ENCODE data around the gene IMMP2L. TPM values are rescaled to one million over a fixed set of nuclear protein-coding genes. Genes with fewer than 3 reads are reported as not detected.

IMMP2L gene
- total RNA-seq, 1 experiment from 2014 or later: 13.6 TPM

DNA sequence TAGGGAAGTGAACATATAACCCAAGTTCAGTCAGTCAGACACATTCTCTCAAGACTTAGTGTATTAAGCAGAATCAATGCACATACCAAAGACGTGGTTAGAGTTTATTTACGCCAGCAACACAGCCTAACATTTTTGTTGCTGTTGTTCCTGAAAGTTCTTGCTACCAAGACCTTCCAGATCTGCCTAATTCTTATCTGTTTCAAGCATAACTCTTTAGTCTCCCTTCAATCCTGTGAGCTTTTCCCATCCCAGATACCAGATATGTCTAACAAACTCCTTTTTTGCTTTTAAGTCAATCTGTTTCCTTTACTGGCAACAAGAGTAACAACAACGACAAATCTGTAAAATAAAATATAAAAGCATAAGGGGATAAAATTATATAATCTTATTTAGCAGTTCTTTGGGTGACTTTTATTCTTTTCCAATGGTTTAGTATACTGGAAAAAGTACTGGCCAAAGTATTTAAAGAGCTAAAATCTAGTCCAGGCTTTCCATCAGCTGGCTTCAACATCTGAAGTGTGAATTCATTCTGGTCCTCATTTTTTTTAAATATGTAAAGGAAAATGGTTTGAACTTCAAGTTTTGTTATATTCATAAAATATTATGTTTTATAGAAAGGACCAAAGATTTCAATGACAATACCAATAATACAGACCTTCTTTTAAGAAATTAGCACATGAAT lies 193.8 kb downstream of the IMMP2L start (continued):
- TF ChIP-seq TCF7 (CRISPR knock-in tag; IDR thresholded peaks at IDR 0.05; ENCODE audit: low read depth): no peak
- TF ChIP-seq ZNF423 (CRISPR knock-in tag; IDR thresholded peaks at IDR 0.05): no peak
- TF ChIP-seq EMX1 (CRISPR knock-in tag; IDR thresholded peaks at IDR 0.05): no peak
- no peak for TF ChIP-seq GABPB1 (CRISPR knock-in tag; IDR thresholded peaks at IDR 0.05)

DNA sequence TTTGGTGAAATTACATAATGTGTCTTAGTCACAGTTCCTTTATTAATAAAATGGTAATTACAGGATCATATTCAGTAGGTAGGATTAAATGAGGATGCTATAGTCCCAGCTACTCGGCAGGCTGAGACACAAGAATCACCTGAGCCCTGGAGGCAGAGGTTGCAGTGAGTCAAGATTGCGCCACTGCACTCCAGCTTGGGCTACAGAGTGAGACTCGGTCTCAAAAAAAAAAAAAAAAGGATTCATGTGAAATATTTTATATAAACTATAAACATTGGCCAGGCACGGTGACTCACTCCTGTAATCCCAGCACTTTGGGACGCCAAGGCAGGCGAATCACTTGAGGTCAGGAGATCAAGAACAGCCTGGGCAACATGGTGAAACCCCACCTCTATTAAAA lies 197.9 kb downstream of the IMMP2L start:
- TF ChIP-seq NFE2L1 (CRISPR knock-in tag; IDR thresholded peaks at IDR 0.05): no peak
- Mint-ChIP-seq H3K4me1 (peaks cover 15% of the 10 kb centered on the region), H3K27ac (no peak overlapping the region), H3K4me3 (no peak overlapping the region), H3K36me3 (no peaks in the 10 kb centered on the region), H3K9me3 (no peaks in the 10 kb centered on the region), H3K27me3 (ENCODE audit: low read depth) (no peaks in the 10 kb centered on the region)
- DNase-seq (ENCODE audit: low spot score) (no peak), ATAC-seq (no peak)
- ChIA-PET POLR2A (no interaction called here), CTCF (no interaction called here)

DNA sequence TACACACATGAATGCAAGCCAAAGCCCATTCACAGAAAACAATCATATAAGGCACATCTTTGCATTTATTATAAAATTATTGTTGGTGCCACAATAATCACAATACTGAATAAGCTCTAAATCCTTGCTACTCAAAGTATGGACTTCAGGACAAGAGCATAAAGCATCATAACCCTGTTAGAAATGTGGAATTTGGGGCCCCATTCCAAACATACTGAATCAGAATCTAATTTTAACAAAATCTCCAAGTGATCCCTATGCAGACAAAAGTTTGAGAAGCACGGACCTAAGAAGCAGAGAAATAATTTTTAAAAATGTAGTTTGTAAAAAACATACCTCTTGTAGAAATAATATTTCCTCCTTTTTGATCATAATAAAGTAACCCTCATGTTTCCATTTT lies 199.2 kb downstream of the IMMP2L start:
- H3K36me3 Mint-ChIP-seq: no peaks in the 10 kb centered on the region
- H3K9me3 Mint-ChIP-seq: no peaks in the 10 kb centered on the region
- H3K4me1 Mint-ChIP-seq: peaks cover 15% of the 10 kb centered on the region
- ChIA-PET POLR2A (no interaction called here), CTCF (no interaction called here)
- ATAC-seq (no peak), DNase-seq (ENCODE audit: low spot score) (no peak)
- H3K27ac Mint-ChIP-seq: no peak overlapping the region
- no peak for TF ChIP-seq GABPB1 (CRISPR knock-in tag; IDR thresholded peaks at IDR 0.05)
- TF ChIP-seq ZBTB21 (CRISPR knock-in tag; IDR thresholded peaks at IDR 0.05; ENCODE audit: borderline replicate concordance): no peak
- no peak for TF ChIP-seq RELA (CRISPR knock-in tag; IDR thresholded peaks at IDR 0.05; ENCODE audit: borderline replicate concordance)
- TF ChIP-seq, protein P1, sequence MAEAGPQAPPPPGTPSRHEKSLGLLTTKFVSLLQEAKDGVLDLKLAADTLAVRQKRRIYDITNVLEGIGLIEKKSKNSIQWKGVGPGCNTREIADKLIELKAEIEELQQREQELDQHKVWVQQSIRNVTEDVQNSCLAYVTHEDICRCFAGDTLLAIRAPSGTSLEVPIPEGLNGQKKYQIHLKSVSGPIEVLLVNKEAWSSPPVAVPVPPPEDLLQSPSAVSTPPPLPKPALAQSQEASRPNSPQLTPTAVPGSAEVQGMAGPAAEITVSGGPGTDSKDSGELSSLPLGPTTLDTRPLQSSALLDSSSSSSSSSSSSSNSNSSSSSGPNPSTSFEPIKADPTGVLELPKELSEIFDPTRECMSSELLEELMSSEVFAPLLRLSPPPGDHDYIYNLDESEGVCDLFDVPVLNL (CRISPR knock-in tag; IDR thresholded peaks at IDR 0.05; ENCODE audit: borderline replicate concordance, low read depth): no peak
- no peak for TF ChIP-seq ZNF317 (CRISPR knock-in tag; IDR thresholded peaks at IDR 0.05; ENCODE audit: borderline replicate concordance, low read depth)
- TF ChIP-seq OVOL2 (CRISPR knock-in tag; IDR thresholded peaks at IDR 0.05; ENCODE audit: borderline replicate concordance): no peak
- no peak for TF ChIP-seq GTF2I (CRISPR knock-in tag; conservative IDR thresholded peaks at IDR 0.05)
- TF ChIP-seq ZNF416 (CRISPR knock-in tag; IDR thresholded peaks at IDR 0.05): no peak
- TF ChIP-seq, protein P2, sequence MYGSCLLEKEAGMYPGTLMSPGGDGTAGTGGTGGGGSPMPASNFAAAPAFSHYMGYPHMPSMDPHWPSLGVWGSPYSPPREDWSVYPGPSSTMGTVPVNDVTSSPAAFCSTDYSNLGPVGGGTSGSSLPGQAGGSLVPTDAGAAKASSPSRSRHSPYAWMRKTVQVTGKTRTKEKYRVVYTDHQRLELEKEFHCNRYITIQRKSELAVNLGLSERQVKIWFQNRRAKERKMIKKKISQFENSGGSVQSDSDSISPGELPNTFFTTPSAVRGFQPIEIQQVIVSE (CRISPR knock-in tag; IDR thresholded peaks at IDR 0.05; ENCODE audit: borderline replicate concordance): no peak
- TF ChIP-seq NFATC4 (CRISPR knock-in tag; IDR thresholded peaks at IDR 0.05): no peak
- no peak for TF ChIP-seq ESRRA (CRISPR knock-in tag; IDR thresholded peaks at IDR 0.05; ENCODE audit: borderline replicate concordance)
- TF ChIP-seq, protein P3, sequence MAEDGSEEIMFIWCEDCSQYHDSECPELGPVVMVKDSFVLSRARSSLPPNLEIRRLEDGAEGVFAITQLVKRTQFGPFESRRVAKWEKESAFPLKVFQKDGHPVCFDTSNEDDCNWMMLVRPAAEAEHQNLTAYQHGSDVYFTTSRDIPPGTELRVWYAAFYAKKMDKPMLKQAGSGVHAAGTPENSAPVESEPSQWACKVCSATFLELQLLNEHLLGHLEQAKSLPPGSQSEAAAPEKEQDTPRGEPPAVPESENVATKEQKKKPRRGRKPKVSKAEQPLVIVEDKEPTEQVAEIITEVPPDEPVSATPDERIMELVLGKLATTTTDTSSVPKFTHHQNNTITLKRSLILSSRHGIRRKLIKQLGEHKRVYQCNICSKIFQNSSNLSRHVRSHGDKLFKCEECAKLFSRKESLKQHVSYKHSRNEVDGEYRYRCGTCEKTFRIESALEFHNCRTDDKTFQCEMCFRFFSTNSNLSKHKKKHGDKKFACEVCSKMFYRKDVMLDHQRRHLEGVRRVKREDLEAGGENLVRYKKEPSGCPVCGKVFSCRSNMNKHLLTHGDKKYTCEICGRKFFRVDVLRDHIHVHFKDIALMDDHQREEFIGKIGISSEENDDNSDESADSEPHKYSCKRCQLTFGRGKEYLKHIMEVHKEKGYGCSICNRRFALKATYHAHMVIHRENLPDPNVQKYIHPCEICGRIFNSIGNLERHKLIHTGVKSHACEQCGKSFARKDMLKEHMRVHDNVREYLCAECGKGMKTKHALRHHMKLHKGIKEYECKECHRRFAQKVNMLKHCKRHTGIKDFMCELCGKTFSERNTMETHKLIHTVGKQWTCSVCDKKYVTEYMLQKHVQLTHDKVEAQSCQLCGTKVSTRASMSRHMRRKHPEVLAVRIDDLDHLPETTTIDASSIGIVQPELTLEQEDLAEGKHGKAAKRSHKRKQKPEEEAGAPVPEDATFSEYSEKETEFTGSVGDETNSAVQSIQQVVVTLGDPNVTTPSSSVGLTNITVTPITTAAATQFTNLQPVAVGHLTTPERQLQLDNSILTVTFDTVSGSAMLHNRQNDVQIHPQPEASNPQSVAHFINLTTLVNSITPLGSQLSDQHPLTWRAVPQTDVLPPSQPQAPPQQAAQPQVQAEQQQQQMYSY (CRISPR knock-in tag; IDR thresholded peaks at IDR 0.05): no peak
- TF ChIP-seq TCF7 (CRISPR knock-in tag; IDR thresholded peaks at IDR 0.05; ENCODE audit: low read depth): no peak
- TF ChIP-seq SP1 (CRISPR knock-in tag; conservative IDR thresholded peaks at IDR 0.05): no peak
- TF ChIP-seq, protein P4, sequence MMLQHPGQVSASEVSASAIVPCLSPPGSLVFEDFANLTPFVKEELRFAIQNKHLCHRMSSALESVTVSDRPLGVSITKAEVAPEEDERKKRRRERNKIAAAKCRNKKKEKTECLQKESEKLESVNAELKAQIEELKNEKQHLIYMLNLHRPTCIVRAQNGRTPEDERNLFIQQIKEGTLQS (CRISPR knock-in tag; conservative IDR thresholded peaks at IDR 0.05): no peak
- H3K4me3 Mint-ChIP-seq: no peak overlapping the region
- H3K27me3 Mint-ChIP-seq (ENCODE audit: low read depth): no peaks in the 10 kb centered on the region

Measured in WTC11 (cell line).